Stimulated activated CD8-positive, alpha-beta memory T cell treated with anti-CD3 and anti-CD28 coated beads, Interleukin-4, amount 100 ng/mL, for 24 hours (primary cell): ENCODE measurements around the gene CHD9.
"Not testable (repeated sequence)": the region's sequence is repeated elsewhere in the genome, so short reads cannot be mapped to it uniquely, and the experiment has no call there.

ENCODE experiments used
- DNase-seq: peaks from one replicate; pipeline ENCODE4 v3.0.0-alpha.2; 2020; ENCODE audit warnings: low read depth

CHD9 gene

DNA sequence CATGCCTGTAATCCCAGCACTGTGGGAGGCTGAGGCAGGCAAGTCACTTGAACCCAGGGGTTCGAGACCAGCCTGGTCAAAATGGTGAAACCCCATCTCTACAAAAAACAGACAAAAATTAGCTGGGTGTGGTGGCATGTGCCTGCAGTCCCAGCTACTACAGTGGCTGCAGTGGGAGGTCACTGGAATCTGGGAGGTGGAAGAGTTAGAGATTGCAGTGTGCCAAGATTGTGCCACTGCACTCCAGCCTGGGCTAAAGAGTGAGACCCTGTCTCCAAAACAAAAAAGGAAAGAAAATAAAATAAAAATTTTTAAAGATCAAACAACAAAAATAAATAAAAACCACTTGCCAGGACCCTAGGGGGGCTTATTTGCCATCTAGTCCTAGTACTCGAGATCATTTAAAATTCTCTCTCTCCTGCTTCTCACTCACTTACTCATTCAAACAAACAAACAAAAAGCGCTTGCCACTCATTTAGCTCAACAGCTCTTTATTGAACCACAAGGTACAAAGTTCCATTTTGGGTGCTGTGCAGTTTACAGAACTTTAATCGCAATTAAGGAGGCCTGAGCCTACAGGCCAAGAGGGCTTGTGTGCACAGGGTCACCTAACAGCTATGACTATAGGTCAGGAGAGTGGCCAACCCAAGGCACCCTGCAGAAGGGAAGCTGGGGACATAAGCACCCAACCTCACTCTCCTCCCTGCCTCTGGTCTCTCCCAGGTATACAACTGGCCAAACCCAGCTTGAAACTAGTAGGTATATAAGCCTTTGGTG is 6.5 kb upstream of the CHD9 start:
- DNase-seq: no peak

DNA sequence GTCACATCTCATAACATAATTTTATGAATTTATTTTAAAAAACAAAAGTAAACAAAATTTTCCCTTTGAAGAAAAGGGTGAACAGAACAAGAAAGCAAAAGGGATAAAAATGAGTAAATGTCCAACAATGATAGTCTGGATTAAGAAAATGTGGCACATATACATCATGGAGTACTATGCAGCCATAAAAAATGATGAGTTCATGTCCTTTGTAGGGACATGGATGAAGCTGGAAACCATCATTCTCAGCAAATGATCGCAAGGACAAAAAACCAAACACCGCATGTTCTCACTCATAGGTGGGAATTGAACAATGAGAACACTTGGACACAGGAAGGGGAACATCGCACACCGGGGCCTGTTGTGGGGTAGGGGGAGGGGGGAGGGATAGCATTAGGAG is 3.5 kb upstream of the CHD9 start:
- not testable (repeated sequence) for DNase-seq

GRCh38 chr16:53052519-53053501 is 2.0 kb upstream of the CHD9 start, which contains the start of gene CHD9NB:
Gene CHD9NB (minus strand): TSS chr16:53052897. CDS start chr16:53044158, 8,739 bp downstream.
- no peak for DNase-seq

DNA sequence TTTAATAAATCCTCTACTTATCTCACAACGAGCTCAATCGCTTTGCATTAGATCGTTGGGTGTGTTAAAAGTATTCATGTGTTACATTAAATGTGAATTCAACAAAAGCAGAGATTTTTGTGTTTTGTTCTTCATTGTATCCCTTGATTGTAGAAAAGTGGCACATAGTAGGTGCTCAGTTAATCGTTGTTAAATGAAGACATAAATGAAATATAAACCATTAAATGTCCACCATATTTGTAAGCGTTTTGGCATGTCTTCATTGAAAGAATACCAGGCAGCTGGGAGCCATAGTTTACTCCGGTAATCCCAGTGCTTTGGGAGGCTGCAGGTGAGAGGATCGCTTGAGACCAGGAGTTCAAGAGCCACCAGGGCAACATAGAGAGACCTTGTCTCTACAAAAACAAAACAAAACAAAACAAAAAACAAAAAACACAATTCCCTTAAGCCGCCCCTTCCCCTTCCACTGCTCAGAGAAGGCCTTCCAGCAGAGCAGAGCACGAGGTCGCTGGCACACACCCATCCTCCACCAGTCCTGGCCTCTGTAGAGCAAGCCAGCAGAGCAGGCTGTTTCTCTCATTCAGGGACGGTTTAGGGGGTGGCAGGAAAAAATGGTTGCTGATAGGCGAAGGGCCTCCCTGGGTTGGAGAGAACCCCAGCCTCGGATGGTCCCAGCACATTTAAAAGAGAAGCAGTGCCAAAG is 673 bp upstream of the CHD9 start:
- no peak for DNase-seq

DNA sequence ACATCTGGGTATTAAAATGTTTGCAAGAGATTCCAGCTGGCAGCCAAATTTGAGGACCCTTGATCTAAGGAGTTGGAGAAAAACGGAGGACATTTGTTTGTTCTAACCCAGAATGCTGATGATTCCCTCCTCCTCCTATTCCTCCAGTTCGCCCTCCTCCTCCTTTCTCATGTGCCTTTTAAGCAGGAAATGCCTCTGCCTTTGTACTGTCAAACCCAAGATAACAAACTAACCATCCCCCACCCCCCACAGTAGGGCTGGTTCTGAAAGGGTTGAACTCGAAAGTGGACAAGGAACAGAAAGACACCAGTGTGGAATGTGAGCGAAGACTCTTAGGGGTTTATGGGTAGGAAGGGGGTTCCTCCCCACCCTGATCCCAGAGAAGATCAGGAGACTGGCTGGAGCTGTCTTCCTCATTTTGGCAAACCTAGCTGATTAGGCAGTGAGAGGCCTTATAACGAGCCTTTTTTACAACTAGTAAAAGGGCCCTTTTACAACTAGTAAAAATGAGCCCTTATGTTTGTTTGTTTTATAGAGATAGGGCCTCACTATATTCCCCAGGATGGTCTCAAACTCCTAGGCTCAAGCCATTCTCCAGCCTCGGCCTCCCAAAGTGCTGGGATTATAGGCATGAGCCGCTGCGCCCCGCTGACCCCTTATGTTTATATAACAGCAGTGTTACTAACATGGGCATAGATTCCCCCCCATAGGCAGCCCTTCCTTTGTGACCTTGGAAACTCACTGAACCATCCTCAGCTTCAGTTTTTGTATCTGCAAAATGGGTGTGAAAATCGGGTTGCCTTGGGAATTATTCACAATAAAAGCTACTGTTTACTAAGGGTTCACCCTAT is 975 bp downstream of the CHD9 start:
- no peak for DNase-seq

- DNase-seq: no peak
Observed at GRCh38 chr16:53056392-53056881, 1.6 kb downstream of the CHD9 start.

DNA sequence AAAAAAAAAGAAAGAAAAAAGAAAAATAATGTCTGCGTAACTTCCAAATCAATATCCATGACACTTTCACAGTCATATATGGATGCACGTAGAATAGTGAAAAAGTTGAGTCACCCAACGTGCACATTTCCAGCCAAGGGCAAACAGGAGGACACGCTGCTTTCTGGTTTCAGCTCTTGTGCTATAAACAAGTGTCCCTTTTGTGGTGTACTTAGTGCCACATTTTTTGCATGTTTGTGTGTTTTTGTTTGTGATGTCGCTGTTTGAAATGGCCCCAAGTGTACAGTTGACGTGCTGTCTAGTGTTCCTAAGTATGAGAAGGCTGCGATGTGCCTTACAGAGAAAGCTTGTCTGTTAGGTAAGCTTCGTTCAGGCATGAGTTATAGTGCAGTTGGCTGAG is 2.9 kb downstream of the CHD9 start:
- DNase-seq: no peak

DNA sequence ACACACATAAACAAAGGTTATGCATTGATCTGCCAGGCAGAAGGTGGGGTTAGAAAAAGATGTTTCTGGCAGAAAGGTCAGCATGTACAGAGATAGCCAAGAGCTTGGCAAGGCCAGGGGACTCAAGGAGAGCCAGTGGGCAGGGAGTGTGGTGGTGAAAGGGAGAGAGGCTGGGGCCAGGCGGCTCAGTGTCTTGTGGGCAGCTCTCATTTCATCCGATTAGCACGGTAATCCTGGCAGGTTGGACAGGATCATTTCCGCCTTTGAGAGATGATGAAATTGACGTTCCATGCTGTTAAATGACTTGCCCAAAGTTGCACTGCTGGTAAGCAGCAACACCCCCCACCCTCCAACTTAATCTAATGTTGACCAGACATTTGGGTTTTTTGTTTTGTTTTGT is 3.6 kb downstream of the CHD9 start:
- no peak for DNase-seq

GRCh38 chr16:53058882-53059281 is 4.1 kb downstream of the CHD9 start:
- DNase-seq: no peak

DNA sequence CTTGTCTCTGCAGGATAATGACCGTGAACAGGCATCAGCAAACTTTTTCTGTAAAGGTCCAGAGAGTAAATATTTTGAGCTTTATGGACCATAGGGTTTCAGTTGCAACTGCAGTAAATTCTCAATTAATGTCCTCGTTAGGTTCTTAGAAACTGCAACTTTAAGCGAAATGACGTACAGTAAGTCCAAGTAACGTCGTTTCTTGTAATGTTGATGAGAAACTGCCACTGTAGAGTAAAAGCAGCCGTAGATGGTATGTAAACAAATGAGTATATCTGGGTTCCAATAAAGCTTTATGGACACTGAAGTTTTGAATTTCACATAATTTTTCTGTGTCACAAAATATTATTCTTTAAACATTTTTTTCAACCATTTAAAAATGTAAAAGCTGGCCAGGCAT is 4.9 kb downstream of the CHD9 start:
- DNase-seq: no peak

GRCh38 chr16:53061256-53061655 is 6.5 kb downstream of the CHD9 start:
- no peak for DNase-seq

DNA sequence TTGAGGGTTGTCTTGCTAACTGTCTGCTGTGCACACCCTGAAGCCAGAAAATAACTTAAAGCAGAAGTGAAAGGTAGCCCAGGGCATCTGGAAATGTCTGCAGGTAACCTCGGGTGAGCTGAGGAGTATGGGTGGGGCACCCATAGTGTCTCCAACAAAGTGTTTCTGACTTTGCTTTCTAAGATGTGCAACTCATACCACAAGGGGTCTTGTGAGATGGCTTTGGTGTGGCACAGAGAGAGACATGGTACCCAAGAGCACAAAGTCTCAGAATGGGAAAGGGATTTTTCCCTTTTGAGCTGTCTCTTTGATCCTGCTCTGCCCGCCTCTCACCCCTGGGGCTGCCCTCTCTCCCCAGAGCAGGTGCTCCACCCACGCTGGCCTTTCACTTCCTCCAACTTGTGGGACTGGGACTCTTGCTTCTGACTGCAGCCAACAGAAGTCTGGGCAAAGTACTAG is 6.9 kb downstream of the CHD9 start:
- peak; percentile 26 for DNase-seq

DNA sequence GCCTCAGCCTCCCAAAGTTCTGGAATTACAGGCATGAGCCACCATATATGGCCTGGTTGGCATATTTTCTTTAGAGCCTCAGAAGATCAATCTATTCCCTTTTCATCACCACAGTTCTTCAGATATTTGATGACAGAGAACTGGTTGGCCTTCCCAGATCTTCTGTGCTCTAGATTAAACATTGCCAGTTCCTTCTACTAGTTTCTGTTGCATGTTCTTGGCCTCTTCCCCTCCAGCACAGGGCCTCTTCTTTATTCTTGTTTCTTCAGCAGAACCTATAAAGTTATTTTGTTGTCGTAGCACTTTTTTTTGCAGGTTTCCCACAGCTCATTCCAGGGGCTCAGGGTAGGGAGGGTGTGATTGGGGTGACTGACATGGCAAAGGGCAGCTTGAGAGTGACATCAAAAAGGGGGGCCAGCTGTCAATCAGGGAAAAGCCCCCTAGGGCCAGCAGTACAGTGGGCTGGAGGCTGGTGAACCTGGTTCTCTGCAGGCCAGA is 9.3 kb downstream of the CHD9 start:
- no peak for DNase-seq

DNA sequence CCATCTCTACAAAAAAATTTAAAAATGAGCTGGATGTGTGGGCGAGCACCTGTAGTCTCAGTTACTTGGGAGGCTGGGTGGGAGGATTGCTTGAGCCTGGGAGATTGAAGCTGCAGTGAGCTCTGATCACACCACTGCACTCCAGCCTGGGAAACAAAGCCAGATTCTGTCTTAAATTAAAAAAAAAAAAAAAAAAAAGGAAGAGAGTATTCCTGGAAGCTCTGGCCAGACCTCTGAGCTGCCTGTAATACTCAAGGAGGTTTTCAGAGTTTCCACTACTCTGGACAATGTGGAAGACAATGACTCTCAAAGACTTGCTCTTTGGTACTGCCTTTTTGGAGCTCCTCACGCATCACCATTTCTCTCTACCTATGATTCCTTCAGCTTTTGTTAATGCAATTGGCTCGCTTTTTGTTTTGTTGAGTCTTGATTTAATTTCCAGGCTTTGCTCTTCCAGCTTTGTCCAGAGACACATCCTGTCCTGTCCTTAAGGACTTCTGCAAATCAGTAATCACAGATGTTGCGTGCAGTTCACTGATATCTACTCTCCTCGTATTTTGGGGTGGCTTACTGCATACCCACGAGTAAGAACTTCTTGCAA is 10.8 kb downstream of the CHD9 start:
- no peak for DNase-seq

DNA sequence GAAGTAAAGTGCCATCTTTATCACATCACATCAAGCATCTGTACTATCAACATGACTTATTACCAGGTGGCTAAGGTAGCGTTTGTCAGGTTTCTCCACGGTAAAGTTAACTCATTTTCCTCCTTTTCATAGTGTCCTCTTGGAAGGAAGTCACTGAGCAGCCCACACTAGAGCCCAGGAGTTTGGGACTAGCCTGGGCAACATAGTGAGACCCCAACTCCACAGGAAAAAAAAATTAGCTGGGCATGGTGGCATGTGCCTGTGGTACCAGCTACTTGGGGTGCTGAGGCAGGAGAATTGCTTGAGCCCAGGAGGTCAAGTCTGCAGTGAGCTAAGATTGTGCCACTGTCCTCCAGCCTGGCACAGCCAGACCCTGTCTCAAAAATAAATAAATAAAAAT is 12.9 kb downstream of the CHD9 start:
- DNase-seq: no peak

DNA sequence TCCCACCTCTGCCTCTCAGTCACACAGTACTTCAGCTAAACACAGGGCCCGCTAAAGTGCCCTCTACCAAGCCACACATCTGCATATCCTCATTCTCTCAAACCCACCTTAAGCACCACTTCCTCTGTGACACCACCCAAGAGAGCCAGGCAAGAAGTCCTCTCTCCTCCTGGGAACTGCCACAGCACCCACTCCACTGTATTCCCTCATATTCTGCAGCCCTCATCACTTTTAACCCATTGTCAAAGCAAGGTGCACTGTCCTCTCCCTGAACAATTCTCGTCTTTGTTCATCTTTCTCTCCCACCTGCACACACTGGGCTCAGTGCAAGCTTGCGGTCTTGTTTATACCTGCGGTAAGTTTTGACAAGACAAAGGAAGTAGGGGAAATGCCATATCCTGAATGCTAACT is 13.6 kb downstream of the CHD9 start:
- DNase-seq: no peak

- DNase-seq: no peak
Observed at GRCh38 chr16:53069772-53070171, 15.0 kb downstream of the CHD9 start.

GRCh38 chr16:53071748-53072301 is 17.0 kb downstream of the CHD9 start:
- no peak for DNase-seq

DNA sequence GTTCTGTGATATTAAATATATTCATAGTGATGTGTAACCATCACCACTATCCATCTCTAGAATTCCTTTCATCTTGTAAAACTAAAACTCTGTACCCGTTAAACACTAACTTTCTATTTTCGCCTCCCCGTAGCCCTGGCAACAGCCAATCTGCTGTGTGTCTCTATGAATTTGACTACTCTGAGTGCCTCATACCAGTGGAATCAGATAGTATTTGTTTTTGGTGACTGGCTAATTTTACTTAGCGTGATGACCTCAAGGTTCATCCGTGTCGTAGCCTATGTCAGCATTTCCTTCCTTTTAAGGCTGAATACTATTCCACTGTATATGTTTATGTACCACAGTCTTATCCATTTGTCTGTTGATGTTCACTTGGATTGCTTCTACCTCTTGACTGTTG is 18.2 kb downstream of the CHD9 start:
- no peak for DNase-seq

DNA sequence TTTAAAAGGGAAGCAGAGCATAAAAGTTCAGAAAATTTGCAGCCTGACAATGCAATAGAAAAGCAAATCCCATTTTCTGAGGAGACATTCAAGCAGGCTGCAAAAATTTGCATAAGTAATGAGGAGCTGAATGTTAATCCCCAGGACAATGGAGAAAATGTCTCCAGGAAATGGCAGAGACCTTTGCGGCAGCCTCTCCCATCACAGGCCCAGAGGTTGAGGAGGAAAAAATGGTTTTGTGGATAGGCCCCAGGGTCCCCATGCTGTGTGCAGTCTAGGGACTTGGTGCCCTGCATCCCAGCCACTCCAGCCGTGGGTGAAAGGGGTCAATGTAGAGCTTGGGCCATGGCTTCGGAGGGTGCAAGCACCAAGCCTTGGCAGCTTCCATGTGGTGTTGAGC is 19.5 kb downstream of the CHD9 start:
- not testable (repeated sequence) for DNase-seq
